Rectal smooth muscle tissue (tissue), 1 donor: ENCODE measurements around the gene DNAJC5.
"Not testable (repeated sequence)": the region's sequence is repeated elsewhere in the genome, so short reads cannot be mapped to it uniquely, and the experiment has no call there.

Experiments
- H3K27ac ChIP-seq: one replicate; pipeline ENCODE4 v1.7.0; 2013; ENCODE audit warnings: low read depth, low read length, inconsistent platforms
- H3K27me3 ChIP-seq: one replicate; pipeline ENCODE4 v1.7.0; 2013; ENCODE audit warnings: low read length; ENCODE audit not compliant: control insufficient read depth, insufficient read depth
- H3K36me3 ChIP-seq: one replicate; pipeline ENCODE4 v1.7.0; 2013; ENCODE audit warnings: low read length; ENCODE audit not compliant: control insufficient read depth, insufficient read depth
- H3K4me1 ChIP-seq: one replicate; pipeline ENCODE4 v1.7.0; 2013; ENCODE audit warnings: low read length; ENCODE audit not compliant: control insufficient read depth, insufficient read depth
- H3K4me3 ChIP-seq: one replicate; pipeline ENCODE4 v1.7.0; 2013; ENCODE audit warnings: low read length
- H3K9ac ChIP-seq: one replicate; pipeline ENCODE4 v1.7.0; 2013; ENCODE audit warnings: low read length

DNAJC5 gene

GRCh38 chr20:63915471-63915870, 20.5 kb downstream of the DNAJC5 start:
- Histone ChIP-seq H3K4me1 (no peaks in the 10 kb centered on the region), H3K27ac (no peak overlapping the region), H3K36me3 (no peaks in the 10 kb centered on the region), H3K27me3 (no peaks in the 10 kb centered on the region), H3K9ac (no peak overlapping the region), H3K4me3 (no peak overlapping the region)

GRCh38 chr20:63916371-63916939, 21.5 kb downstream of the DNAJC5 start:
- not testable (repeated sequence) for H3K9ac ChIP-seq, H3K4me3 ChIP-seq, H3K36me3 ChIP-seq, H3K27ac ChIP-seq, H3K27me3 ChIP-seq, H3K4me1 ChIP-seq

GRCh38 chr20:63917811-63918210, 22.9 kb downstream of the DNAJC5 start:
- Histone ChIP-seq H3K27me3 (no peaks in the 10 kb centered on the region), H3K9ac (no peak overlapping the region), H3K4me1 (no peaks in the 10 kb centered on the region), H3K27ac (no peak overlapping the region), H3K4me3 (no peak overlapping the region), H3K36me3 (no peaks in the 10 kb centered on the region)

GRCh38 chr20:63919130-63919529, 24.2 kb downstream of the DNAJC5 start:
- Histone ChIP-seq H3K9ac (no peak overlapping the region), H3K27ac (no peak overlapping the region), H3K36me3 (no peaks in the 10 kb centered on the region)

GRCh38 chr20:63920226-63920625, 25.3 kb downstream of the DNAJC5 start:
- H3K4me3 ChIP-seq = no peak overlapping the region
- peaks cover 2% of the 10 kb centered on the region for H3K4me1 ChIP-seq
- H3K9ac ChIP-seq = no peak overlapping the region
- no peaks in the 10 kb centered on the region for H3K36me3 ChIP-seq
- no peak overlapping the region for H3K27ac ChIP-seq
- no peaks in the 10 kb centered on the region for H3K27me3 ChIP-seq

More at GRCh38 chr20:63919130-63919529, 24.2 kb downstream of the DNAJC5 start:
- Histone ChIP-seq H3K4me1 (peaks cover 2% of the 10 kb centered on the region), H3K27me3 (no peaks in the 10 kb centered on the region), H3K4me3 (no peak overlapping the region)

- Histone ChIP-seq H3K27me3 (no peaks in the 10 kb centered on the region), H3K9ac (no peak overlapping the region)
These were observed 28.7 kb downstream of the DNAJC5 start for GRCh38 chr20:63923651-63924050.

GRCh38 chr20:63924241-63924640, 29.3 kb downstream of the DNAJC5 start:
- no peak overlapping the region for H3K27ac ChIP-seq
- peaks cover 2% of the 10 kb centered on the region for H3K4me1 ChIP-seq
- peaks cover 12% of the 10 kb centered on the region for H3K36me3 ChIP-seq
- H3K9ac ChIP-seq = no peak overlapping the region
- no peaks in the 10 kb centered on the region for H3K27me3 ChIP-seq
- H3K4me3 ChIP-seq = no peak overlapping the region

More at GRCh38 chr20:63923651-63924050, 28.7 kb downstream of the DNAJC5 start:
- Histone ChIP-seq H3K4me3 (no peak overlapping the region), H3K4me1 (peaks cover 2% of the 10 kb centered on the region), H3K36me3 (peaks cover 6% of the 10 kb centered on the region), H3K27ac (no peak overlapping the region)

- Histone ChIP-seq H3K27me3 (no peaks in the 10 kb centered on the region), H3K4me3 (no peak overlapping the region), H3K9ac (no peak overlapping the region), H3K4me1 (peaks cover 2% of the 10 kb centered on the region), H3K36me3 (peaks cover 22% of the 10 kb centered on the region), H3K27ac (no peak overlapping the region)
These were observed 31.4 kb downstream of the DNAJC5 start for GRCh38 chr20:63926298-63926697.

- Histone ChIP-seq H3K9ac (no peak overlapping the region), H3K36me3 (peaks cover 37% of the 10 kb centered on the region), H3K27me3 (no peaks in the 10 kb centered on the region), H3K4me1 (no peaks in the 10 kb centered on the region), H3K4me3 (no peak overlapping the region), H3K27ac (no peak overlapping the region)
These were observed 34.1 kb downstream of the DNAJC5 start for GRCh38 chr20:63929071-63929470.

GRCh38 chr20:63929473-63929883, 34.6 kb downstream of the DNAJC5 start:
- H3K9ac ChIP-seq, H3K4me3 ChIP-seq, H3K27me3 ChIP-seq, H3K4me1 ChIP-seq, H3K27ac ChIP-seq: not testable (repeated sequence)
- peaks cover 37% of the 10 kb centered on the region for H3K36me3 ChIP-seq

GRCh38 chr20:63930971-63931553, 36.1 kb downstream of the DNAJC5 start:
- Histone ChIP-seq H3K36me3 (peaks cover 45% of the 10 kb centered on the region), H3K9ac (no peak overlapping the region), H3K4me3 (no peak overlapping the region)

GRCh38 chr20:63931735-63932134, 36.8 kb downstream of the DNAJC5 start:
- H3K4me3 ChIP-seq = no peak overlapping the region
- no peaks in the 10 kb centered on the region for H3K27me3 ChIP-seq
- H3K4me1 ChIP-seq = no peaks in the 10 kb centered on the region
- peaks cover 45% of the 10 kb centered on the region for H3K36me3 ChIP-seq
- H3K9ac ChIP-seq = no peak overlapping the region
- H3K27ac ChIP-seq = no peak overlapping the region

More at GRCh38 chr20:63930971-63931553, 36.1 kb downstream of the DNAJC5 start:
- no peaks in the 10 kb centered on the region for H3K4me1 ChIP-seq
- no peaks in the 10 kb centered on the region for H3K27me3 ChIP-seq
- H3K27ac ChIP-seq = no peak overlapping the region

- no peak overlapping the region for H3K4me3 ChIP-seq
- no peak overlapping the region for H3K9ac ChIP-seq
- no peaks in the 10 kb centered on the region for H3K27me3 ChIP-seq
- H3K36me3 ChIP-seq = peaks cover 47% of the 10 kb centered on the region
- H3K27ac ChIP-seq = no peak overlapping the region
- no peaks in the 10 kb centered on the region for H3K4me1 ChIP-seq
These were observed 37.8 kb downstream of the DNAJC5 start for GRCh38 chr20:63932606-63933160.
